SK-N-SH (cell line): Measurements from ENCODE around the gene ZCCHC2.

Experiments used
- EP300 ChIP-seq, 2 experiments: IDR thresholded peaks; 2 replicates each; pipeline versions ENCODE4 v1.4.0 to v1.6.1; 2012; ENCODE audit warnings: borderline replicate concordance in 1 of 2, low read depth in 1 of 2, low read length in 1 of 2
- FOSL2 ChIP-seq: IDR thresholded peaks from 2 replicates; pipeline ENCODE4 v1.4.0; 2012; ENCODE audit warnings: low read depth, mild to moderate bottlenecking, moderate library complexity, borderline replicate concordance
- GATA2 ChIP-seq: sonication (generic); formaldehyde crosslinking; IDR thresholded peaks from 2 replicates; pipeline ENCODE4 v1.5.0; 2020; ENCODE audit warnings: mild to moderate bottlenecking, missing genetic modification reagents
- NRF1 ChIP-seq: IDR thresholded peaks from 2 replicates; pipeline ENCODE4 v1.6.1; 2012; ENCODE audit warnings: low read depth, mild to moderate bottlenecking, low read length
- RAD21 ChIP-seq: IDR thresholded peaks from 2 replicates; pipeline ENCODE4 v1.6.1; 2012; ENCODE audit warnings: mild to moderate bottlenecking, low read length
- RXRA ChIP-seq: IDR thresholded peaks from 2 replicates; pipeline ENCODE4 v1.4.0; 2012; ENCODE audit warnings: low read depth, mild to moderate bottlenecking, borderline replicate concordance
- SIN3A ChIP-seq: IDR thresholded peaks from 2 replicates; pipeline ENCODE4 v1.6.1; 2012; ENCODE audit warnings: low read depth, mild to moderate bottlenecking, low read length, moderate library complexity, borderline replicate concordance
- SMC3 ChIP-seq: IDR thresholded peaks from 2 replicates; pipeline ENCODE4 v1.6.1; 2012; ENCODE audit warnings: low read depth, low read length, improper control_type of control experiment
- TEAD4 ChIP-seq: IDR thresholded peaks from 2 replicates; pipeline ENCODE4 v1.4.0; 2012; ENCODE audit warnings: mild to moderate bottlenecking, borderline replicate concordance; ENCODE audit not compliant: insufficient read depth
- YY1 ChIP-seq: IDR thresholded peaks from 2 replicates; pipeline ENCODE4 v1.4.0; 2012; ENCODE audit warnings: low read depth, mild to moderate bottlenecking
- TF ChIP-seq, protein P1 (sequence below): fragments of 200-600 bp; sonication (generic); IDR thresholded peaks from 2 replicates; pipeline ENCODE4 v1.6.1; 2017; ENCODE audit warnings: antibody characterized with exemption, mild to moderate bottlenecking, moderate library complexity
- TF ChIP-seq, protein P2 (sequence below): IDR thresholded peaks from 2 replicates; pipeline ENCODE4 v1.4.0; 2012; ENCODE audit warnings: low read depth

DNA sequence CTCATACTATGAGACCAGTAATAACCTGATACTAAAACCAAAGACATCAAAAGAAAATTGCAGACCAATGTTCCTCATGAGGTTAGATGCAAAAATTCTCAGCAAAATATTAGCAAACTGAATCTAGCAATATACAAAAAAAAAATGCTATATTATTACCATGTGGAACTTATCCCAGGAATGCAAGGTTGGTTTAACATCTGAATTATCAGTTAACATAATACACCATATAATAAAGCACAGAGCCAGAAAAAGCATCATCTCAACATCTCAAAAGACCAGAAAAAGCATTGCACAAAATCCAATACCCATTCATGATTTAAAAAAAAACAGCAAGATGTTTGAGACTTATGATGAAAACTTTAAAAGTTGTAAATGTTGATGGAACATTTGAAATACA, 8.3 kb upstream of the ZCCHC2 start:
- TF ChIP-seq NRF1 (no peak), FOSL2 (no peak), SMC3 (no peak), YY1 (no peak), EP300 (IDR thresholded peaks at IDR 0.05; ENCODE audit: borderline replicate concordance in 1 of 2, low read depth in 1 of 2, low read length in 1 of 2) (no peak), GATA2 (no peak), SIN3A (no peak), TEAD4 (no peak), RAD21 (no peak), RXRA (no peak)
- TF ChIP-seq, protein P1, sequence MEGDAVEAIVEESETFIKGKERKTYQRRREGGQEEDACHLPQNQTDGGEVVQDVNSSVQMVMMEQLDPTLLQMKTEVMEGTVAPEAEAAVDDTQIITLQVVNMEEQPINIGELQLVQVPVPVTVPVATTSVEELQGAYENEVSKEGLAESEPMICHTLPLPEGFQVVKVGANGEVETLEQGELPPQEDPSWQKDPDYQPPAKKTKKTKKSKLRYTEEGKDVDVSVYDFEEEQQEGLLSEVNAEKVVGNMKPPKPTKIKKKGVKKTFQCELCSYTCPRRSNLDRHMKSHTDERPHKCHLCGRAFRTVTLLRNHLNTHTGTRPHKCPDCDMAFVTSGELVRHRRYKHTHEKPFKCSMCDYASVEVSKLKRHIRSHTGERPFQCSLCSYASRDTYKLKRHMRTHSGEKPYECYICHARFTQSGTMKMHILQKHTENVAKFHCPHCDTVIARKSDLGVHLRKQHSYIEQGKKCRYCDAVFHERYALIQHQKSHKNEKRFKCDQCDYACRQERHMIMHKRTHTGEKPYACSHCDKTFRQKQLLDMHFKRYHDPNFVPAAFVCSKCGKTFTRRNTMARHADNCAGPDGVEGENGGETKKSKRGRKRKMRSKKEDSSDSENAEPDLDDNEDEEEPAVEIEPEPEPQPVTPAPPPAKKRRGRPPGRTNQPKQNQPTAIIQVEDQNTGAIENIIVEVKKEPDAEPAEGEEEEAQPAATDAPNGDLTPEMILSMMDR = no peak
- TF ChIP-seq, protein P2, sequence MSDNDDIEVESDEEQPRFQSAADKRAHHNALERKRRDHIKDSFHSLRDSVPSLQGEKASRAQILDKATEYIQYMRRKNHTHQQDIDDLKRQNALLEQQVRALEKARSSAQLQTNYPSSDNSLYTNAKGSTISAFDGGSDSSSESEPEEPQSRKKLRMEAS = no peak
